ENCODE results near the gene CCM2. TPM values are rescaled to one million over a fixed set of nuclear protein-coding genes. Genes with fewer than 3 reads are reported as not detected.

The CCM2 gene
- total RNA-seq, 1 donor from 2014 or later, result 35.7 TPM

DNA sequence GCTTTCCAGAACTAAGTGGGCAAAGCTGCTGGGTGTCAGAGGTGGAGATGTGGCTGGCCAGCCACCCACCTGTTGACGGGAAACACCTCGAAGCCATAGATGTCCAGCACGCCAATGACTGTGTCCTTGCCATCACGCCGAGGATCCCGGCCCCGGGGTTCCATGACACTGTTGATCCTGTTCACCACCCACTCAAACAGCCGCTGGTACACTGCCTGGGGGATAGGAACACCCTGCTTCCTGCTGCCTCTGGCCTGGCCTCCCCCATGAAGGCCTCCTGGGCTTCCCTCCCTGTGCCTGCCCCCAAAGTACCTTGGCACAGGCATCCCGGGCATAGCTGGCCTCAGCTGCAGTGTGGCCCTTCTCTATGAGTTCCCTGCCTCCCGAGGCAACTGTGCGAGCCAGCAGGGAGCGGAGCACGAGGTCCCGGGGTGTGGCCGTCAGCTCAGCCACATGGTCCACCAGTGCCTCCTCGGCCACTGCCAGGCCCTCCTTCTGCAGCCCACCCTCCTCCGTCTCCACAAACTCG, 29.4 kb upstream of the CCM2 start:
- Mint-ChIP-seq H3K4me1 (no peaks in the 10 kb centered on the region), H3K36me3 (ENCODE audit: low read depth) (no peaks in the 10 kb centered on the region)
- DNase-seq (ENCODE audit: low read depth, low spot score), result no peak

DNA sequence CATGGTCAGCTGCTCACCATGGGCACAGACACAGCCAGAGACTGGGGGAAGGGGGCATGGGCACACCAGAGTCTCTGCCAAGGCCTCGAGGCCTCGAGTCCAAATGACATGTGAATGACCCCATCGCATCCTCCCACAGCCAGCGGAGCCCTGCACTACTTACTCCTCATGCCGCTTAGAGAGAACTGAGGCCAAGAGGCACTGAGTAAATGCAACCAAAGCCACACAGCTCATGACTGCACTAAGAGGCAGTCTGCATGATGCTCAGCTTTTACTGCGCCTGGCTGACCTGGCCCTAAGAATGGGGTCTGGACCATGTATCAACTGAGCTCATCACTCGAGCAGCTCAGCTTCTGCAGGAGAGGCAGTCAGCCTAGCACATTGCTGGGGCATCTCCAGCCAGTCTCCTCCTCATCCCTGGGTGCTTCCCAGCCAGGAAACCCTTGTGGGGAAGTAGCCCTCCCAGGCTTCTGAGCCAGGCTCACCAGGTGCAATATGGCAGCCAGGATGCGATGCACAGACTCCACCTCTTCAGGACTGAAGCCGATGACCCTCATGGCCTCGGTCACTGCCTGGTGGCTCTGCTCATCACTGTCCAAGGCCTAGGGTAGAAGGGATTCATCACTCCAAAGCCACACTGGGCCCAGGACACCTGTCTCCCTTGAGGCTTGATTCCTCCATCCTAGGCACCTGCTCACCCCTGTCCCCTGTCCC, 28.7 kb upstream of the CCM2 start:
- Mint-ChIP-seq H3K27ac (ENCODE audit: unreplicated experiment) (no peak overlapping the region), H3K27me3 (ENCODE audit: low read depth) (no peaks in the 10 kb centered on the region)

More for the DNA sequence above, 29.4 kb upstream of the CCM2 start:
- Mint-ChIP-seq H3K9me3 (no peaks in the 10 kb centered on the region), H3K27me3 (ENCODE audit: low read depth) (no peaks in the 10 kb centered on the region), H3K27ac (ENCODE audit: unreplicated experiment) (no peak overlapping the region), H3K4me3 (no peak overlapping the region)
- TF ChIP-seq, protein P1, sequence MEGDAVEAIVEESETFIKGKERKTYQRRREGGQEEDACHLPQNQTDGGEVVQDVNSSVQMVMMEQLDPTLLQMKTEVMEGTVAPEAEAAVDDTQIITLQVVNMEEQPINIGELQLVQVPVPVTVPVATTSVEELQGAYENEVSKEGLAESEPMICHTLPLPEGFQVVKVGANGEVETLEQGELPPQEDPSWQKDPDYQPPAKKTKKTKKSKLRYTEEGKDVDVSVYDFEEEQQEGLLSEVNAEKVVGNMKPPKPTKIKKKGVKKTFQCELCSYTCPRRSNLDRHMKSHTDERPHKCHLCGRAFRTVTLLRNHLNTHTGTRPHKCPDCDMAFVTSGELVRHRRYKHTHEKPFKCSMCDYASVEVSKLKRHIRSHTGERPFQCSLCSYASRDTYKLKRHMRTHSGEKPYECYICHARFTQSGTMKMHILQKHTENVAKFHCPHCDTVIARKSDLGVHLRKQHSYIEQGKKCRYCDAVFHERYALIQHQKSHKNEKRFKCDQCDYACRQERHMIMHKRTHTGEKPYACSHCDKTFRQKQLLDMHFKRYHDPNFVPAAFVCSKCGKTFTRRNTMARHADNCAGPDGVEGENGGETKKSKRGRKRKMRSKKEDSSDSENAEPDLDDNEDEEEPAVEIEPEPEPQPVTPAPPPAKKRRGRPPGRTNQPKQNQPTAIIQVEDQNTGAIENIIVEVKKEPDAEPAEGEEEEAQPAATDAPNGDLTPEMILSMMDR (conservative IDR thresholded peaks at IDR 0.05), result no peak

DNA sequence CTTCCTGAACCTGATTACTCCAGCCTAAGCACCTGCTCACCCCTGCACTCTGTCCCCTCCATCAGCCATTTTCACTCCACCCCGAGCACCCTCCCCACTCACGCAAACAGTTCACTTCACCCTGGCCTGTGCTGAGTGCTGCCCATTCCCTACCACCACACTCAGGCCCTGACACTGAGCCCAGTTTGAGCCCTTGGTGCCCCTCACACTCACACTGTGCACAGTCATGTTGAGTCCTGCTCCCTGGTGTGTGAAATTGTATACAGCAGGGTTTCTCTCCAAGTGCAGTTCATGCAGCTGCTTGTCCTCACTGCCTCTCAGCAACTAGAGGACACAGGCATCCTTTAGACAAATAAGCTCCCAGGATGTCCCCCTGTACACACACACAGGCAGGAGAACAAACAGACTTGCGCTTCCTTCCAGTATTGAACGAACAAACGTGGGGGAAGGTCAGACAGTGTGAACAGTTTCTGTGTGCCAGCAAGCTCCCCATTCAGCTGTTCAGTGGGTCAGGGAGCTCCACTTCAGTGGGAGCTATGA, 28.0 kb upstream of the CCM2 start:
- H3K4me1 Mint-ChIP-seq, result no peaks in the 10 kb centered on the region
- no peaks in the 10 kb centered on the region for H3K27me3 Mint-ChIP-seq (ENCODE audit: low read depth)
- no peak for DNase-seq (ENCODE audit: low read depth, low spot score)
- H3K27ac Mint-ChIP-seq (ENCODE audit: unreplicated experiment), result no peak overlapping the region
- TF ChIP-seq, protein P1 (conservative IDR thresholded peaks at IDR 0.05), result no peak
- no peaks in the 10 kb centered on the region for H3K36me3 Mint-ChIP-seq (ENCODE audit: low read depth)
- no peak overlapping the region for H3K4me3 Mint-ChIP-seq
- H3K9me3 Mint-ChIP-seq, result no peaks in the 10 kb centered on the region

More for the DNA sequence above, 28.7 kb upstream of the CCM2 start:
- Mint-ChIP-seq H3K4me1 (no peaks in the 10 kb centered on the region), H3K4me3 (no peak overlapping the region), H3K9me3 (no peaks in the 10 kb centered on the region), H3K36me3 (ENCODE audit: low read depth) (no peaks in the 10 kb centered on the region)
- DNase-seq (ENCODE audit: low read depth, low spot score), result no peak
- TF ChIP-seq, protein P1 (conservative IDR thresholded peaks at IDR 0.05), result no peak

DNA sequence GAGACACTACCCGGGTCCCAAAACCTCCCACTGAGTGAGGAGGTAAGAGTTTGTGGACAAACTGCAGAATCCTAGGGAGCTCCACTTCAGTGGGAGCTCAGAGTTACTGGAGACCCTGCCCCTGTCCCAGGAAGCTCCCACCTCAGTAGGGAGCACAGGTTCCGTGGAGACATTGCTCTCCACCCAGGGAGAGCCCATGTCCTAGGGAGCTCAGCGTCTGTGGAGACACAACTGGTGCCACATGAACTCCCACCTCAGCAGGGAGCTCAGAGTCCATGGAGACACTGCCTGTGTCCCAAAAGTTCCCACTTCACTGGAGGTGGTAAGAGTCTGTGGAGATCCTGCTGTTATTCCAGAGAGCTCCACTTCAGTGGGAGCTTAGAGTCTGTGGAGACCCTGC, 27.4 kb upstream of the CCM2 start:
- Mint-ChIP-seq H3K9me3 (no peaks in the 10 kb centered on the region), H3K4me3 (no peak overlapping the region), H3K27ac (ENCODE audit: unreplicated experiment) (no peak overlapping the region), H3K4me1 (no peaks in the 10 kb centered on the region), H3K36me3 (ENCODE audit: low read depth) (no peaks in the 10 kb centered on the region), H3K27me3 (ENCODE audit: low read depth) (no peaks in the 10 kb centered on the region)
- DNase-seq (ENCODE audit: low read depth, low spot score), result no peak
- TF ChIP-seq, protein P1 (conservative IDR thresholded peaks at IDR 0.05), result no peak

DNA sequence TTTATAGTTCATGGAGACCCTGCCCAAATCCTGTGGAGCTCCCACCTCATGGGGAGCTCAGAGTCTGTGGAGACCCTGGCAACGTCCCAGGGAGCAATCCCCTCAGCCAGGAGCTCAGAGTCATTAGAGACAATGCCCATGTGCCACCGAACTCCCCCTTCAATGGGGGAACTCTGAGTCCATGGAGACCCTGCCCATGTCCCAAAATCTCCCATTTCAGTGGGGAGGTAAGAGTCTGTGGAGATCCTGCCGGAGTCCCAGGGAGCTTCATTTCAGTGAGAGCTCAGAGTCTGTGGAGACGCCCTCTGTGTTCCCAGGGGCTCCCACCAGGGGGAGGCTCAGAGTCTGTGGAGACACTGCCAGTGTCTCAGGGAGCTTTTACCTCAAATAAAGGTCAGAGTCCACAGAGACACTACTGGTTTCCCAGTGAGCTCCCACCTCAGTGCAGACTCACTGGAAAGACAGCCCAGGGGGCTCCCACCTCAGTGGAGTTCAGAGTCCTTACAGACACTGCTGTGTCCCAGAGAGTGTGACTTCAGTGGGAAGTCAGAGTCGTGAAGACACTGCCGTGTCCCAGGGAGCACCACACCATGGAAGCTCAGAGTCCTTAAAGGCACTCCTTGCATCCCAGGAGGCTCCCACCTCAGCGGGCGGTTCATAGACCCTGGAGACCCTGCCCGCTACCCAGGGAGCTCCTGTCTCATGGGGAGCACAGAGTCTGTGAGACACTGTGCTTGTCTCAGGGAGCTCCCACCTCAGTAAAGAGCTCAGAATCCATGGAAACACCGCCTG, 26.2 kb upstream of the CCM2 start:
- no peaks in the 10 kb centered on the region for H3K4me1 Mint-ChIP-seq
- no peaks in the 10 kb centered on the region for H3K9me3 Mint-ChIP-seq
- peak; percentile 25 for DNase-seq (ENCODE audit: low read depth, low spot score)
- no peaks in the 10 kb centered on the region for H3K27me3 Mint-ChIP-seq (ENCODE audit: low read depth)
- peak overlapping the region; percentile 12 for H3K27ac Mint-ChIP-seq (ENCODE audit: unreplicated experiment)
- TF ChIP-seq, protein P1 (conservative IDR thresholded peaks at IDR 0.05), result peak; percentile 60
- H3K4me3 Mint-ChIP-seq, result no peak overlapping the region
- no peaks in the 10 kb centered on the region for H3K36me3 Mint-ChIP-seq (ENCODE audit: low read depth)

Data from neural crest cell (in vitro differentiated cells).